Left renal cortex interstitium (tissue), 4 donors: ENCODE results near the gene ZNF683. TPM values are rescaled to one million over a fixed set of nuclear protein-coding genes. Genes with fewer than 3 reads are reported as not detected.

ENCODE experiments used
- DNase-seq, 4 donors: peaks; one replicate each; pipeline ENCODE4 v3.0.0-alpha.2; 2013; ENCODE audit warnings: low read depth in 4 of 4, low spot score in 2 of 4, missing footprints in 1 of 4
- polyA plus RNA-seq, 4 donors: library from polyadenylated mRNA; unstranded; fragments of 120-200 nt; gene quantifications; one replicate each; pipeline ENCODE4 v1.2.1, GENCODE V29; 2013; ENCODE audit not compliant: insufficient read length in 4 of 4

Gene ZNF683
- polyA plus RNA-seq, 4 donors = 0.14 TPM; not detected in 3

GRCh38 chr1:26359981-26360806 lies 12.4 kb downstream of the ZNF683 start:
- DNase-seq = no peak

- DNase-seq = no peak
Measured at GRCh38 chr1:26358411-26359384, 13.9 kb downstream of the ZNF683 start.

GRCh38 chr1:26357121-26357602 lies 15.4 kb downstream of the ZNF683 start:
- no peak for DNase-seq

- no peak for DNase-seq
Measured at GRCh38 chr1:26356106-26356505, 16.4 kb downstream of the ZNF683 start.

GRCh38 chr1:26354972-26355371 lies 17.6 kb downstream of the ZNF683 start:
- DNase-seq = no peak

- DNase-seq = no peak
Measured at GRCh38 chr1:26353976-26354820, 18.4 kb downstream of the ZNF683 start, which contains the start of gene CRYBG2. CRYBG2 (minus strand) TSS chr1:26354130; CDS start chr1:26346657, 7,473 bp downstream.

GRCh38 chr1:26353210-26353859 lies 19.2 kb downstream of the ZNF683 start:
- no peak for DNase-seq

- DNase-seq = no peak
Measured at GRCh38 chr1:26352338-26352679, 20.2 kb downstream of the ZNF683 start.

GRCh38 chr1:26351590-26352337 lies 20.8 kb downstream of the ZNF683 start:
- DNase-seq = no peak

GRCh38 chr1:26350701-26351589 lies 21.6 kb downstream of the ZNF683 start:
- DNase-seq = no peak

GRCh38 chr1:26350343-26350700 lies 22.2 kb downstream of the ZNF683 start:
- no peak for DNase-seq

- DNase-seq = no peak
Measured at GRCh38 chr1:26349877-26350244, 22.7 kb downstream of the ZNF683 start.

- DNase-seq = no peak
Measured at GRCh38 chr1:26349188-26349876, 23.2 kb downstream of the ZNF683 start.

GRCh38 chr1:26346274-26347033 lies 26.1 kb downstream of the ZNF683 start:
- no peak for DNase-seq

- DNase-seq = no peak
Measured at GRCh38 chr1:26345718-26346117, 26.8 kb downstream of the ZNF683 start.

- no peak for DNase-seq
Measured at GRCh38 chr1:26344147-26344920, 28.2 kb downstream of the ZNF683 start.
